HS-5 (cell line): ENCODE measurements around the gene OR10A6.

ENCODE experiments used
- DNase-seq: peaks from one replicate; pipeline ENCODE4 v3.0.0-alpha.2; 2012; ENCODE audit warnings: low read depth

Gene OR10A6, protein sequence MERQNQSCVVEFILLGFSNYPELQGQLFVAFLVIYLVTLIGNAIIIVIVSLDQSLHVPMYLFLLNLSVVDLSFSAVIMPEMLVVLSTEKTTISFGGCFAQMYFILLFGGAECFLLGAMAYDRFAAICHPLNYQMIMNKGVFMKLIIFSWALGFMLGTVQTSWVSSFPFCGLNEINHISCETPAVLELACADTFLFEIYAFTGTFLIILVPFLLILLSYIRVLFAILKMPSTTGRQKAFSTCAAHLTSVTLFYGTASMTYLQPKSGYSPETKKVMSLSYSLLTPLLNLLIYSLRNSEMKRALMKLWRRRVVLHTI

DNA sequence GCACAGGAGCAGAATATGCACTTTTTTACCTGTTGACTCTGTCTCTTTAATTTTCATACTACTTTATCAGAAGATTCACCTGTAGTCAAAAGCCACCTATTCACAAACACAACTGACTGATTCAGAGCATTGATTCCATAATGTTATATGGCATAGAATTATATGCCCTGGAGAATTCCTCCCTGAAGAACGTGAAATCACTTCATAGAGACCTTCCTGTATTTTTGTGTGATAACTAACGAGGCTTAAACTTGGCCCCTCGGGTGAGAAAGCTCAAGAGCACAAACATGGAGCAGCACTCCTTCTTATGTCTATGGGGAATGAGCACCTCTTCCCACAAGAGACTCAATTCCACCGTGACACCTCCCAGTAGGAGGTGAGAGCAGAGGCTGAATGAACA lies at the start of gene OR10A6:
Gene OR10A6 (minus strand): TSS at position 101 of the 400 bp plus-strand sequence. CDS start 2,606 bp downstream, outside the sequence.
- no peak for DNase-seq

DNA sequence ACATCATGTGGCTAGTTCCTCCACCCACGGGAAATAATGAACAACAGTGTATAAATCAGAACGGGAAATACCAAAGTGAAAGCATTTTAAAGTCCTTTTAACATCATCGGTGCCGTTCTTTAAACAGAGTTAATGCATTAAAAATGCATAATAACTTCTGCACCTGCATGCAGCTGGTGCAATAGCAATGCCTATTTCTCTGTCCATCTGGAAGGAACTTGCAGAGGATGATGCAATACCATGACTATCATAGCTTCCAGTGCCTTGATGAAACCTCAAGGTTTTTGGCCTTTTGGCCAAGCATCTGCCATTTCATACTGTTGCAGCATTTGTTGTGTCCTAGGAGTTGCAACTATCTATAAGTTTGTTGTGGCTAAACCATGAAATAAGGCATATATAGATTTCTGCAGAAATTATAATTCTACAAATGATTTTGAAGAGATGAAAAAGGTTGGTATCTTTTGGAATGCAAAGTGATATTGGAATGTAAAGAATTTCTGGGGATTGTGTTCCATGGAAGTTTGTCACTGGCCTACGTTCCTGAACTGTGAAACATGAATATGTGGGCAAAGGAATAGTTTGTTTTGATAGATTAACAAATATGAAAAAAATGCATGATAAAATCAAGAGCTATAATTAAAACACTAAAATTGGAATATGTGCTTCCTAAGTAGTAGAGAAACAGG lies 46.3 kb upstream of the OR10A6 start:
- peak; percentile 96 for DNase-seq

DNA sequence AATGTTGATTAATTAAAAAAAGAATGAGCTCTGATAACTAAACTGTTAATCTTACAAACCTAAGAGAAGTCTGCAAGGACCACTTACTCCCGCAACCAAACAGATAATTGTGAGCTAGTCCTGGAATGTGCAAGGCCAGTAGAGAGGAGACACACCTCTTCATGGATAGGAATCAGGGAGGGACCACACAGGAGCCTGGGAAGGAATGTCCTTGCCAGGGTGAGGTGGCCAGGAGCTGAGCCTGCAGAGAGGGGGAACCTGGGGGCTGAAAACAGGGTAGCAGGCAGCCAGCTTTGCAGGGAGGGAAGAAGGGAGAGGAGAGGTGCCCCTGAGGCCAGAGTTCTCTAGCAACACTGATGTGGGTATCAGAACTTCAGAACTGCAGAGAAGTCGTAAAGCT lies 43.6 kb upstream of the OR10A6 start:
- no peak for DNase-seq

DNA sequence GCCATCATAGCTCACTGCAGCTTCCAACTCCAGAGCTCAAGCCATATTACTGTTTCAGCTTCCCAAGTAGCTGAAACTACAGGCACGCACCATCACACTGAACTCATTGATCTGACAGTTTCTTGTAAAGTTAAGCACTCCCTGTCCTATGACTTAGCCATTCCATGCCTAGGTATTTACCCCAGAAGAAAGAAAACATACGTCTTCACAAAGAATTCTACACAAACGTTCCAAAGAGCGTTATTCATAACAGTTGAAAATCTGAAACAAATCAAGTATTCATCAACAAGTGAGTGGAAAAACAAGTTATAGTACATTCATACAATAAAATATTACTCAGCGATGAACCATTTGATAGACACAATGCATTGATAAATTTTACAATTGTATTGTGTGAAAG lies 41.9 kb upstream of the OR10A6 start:
- no peak for DNase-seq

DNA sequence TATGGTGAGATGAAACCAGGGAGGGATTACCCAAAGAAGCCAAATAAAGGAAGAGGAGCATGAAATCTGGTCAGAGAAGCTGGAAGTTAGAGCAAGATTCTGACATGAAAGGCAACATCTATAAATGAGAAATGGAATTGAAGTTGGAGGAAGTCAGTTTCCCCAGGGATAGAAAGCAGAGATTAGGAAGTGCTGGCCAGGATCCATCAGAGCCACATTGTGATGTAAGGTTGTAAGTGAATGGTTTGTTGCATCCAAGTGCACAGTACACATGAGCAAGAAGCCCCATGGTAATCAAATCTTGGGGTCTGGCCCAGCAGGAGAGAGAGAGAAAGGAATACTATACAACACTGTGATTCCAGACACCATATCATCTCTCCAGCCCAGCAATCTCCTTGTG lies 40.8 kb upstream of the OR10A6 start:
- no peak for DNase-seq

DNA sequence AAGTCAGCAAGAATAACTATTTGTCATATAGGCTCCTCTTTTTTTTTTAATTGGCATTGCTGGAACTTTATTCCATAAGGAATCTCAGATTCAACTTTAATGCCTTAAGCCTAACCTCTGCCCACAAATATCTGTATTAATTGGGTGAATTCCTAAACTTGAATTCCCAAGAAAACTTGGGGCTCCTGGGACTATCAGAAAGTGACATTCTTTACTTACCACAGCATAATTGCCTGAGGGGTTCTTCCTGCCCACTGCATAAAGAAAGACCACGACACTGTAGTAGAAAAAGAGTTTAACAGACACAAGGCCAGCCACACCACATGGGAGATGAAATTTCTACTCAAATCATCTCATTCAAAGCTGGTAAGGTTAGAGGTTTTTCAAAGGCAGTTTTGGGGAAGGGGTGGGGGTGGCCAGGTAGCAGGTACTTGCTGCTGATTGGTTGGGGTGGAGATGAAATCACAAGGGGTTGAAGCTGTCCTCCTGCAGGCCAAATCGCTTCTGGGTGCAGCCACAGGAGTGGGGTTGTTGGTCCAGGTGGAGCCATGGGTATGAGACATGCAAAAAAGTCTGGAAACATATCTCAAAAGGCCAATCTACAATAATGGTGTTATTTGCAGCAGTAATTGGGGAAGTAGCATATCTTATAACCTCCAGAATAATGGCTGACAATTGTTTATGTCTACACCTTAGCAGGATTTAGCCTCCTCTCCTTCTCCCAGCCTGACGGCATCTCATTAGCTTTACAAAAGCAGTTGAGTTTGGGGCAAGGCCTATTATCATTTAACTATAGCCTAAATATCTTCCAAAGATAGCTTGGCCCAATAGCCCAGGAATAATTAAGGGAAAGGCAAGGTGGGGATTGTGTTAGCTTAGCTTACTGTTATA lies 38.9 kb upstream of the OR10A6 start:
- no peak for DNase-seq

DNA sequence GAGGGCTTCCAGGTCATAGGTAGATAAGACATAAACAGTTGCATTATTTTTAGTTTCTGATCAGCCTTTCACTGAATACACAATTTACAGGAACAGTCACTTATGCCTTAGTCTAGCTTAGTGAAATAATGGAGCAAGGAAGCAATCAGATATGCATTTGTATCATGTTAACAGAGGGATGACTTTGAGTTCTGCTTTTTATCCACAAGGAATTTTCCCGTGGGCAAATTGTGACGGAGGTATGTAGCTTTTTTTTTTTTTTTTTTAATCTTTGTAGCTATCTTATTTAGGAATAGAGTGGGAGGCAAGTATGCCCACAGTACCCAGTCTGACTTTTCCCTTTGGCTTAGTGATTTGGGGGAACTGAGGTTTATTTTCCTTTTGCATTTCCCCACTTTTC lies 37.6 kb upstream of the OR10A6 start:
- DNase-seq: no peak

DNA sequence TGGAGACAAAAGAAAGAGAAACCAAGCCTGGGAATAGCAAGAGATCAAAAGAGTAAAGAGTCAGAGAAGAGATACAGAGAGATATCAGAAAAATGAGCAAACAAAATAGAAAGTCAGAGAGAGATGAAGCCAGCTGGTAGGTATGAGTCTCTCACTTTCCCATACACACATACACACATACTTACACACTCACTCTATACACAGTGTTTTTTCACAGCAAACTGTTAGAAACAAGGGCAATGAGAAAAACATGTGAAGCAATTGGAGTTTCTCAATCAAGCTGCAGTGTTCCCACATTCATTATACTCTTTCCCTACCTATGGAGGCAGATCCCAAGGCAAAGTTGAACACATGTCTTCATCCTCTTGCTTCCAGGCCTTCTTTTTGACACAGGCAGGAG lies 36.8 kb upstream of the OR10A6 start:
- DNase-seq: no peak

DNA sequence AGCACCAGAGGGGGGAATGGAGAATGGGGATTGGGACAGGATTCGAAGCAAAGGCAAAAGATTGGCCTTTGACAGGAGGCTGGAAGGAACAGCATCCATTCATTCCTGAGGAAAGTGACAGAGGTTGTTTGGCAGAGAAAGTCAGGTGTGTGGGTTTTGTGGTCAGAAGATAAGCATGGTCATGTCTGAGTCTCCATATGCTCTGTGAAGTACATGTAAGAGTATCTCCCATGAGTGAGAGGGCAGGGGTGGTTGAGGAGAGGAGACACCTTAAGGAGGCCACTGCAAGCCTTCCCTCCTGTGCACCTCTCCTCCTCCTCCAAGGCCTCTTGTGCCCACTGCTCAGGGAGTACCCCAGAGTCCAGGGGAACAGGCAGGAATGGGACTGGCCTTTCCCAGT lies 36.0 kb upstream of the OR10A6 start:
- DNase-seq: no peak

DNA sequence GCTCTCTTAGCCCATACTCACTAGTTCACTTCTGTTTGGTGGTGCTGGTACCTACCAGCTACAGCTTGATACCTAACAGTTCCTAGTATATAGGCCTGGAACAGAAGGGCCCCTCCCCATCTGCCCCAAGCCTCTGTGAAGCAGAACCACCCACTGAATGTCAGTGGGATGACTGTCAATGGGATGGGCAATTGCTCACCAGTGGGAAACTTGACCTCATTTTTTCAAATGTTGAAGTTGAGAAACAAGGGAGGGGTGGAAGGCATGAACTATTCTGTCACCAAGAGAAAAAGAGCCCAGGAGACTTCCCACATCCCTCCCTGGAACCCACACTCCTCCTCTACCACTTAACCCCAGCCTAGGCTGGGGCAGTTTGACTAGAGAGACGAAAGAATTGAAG lies 34.3 kb upstream of the OR10A6 start, which contains the start of gene NLRP10:
Gene NLRP10 (minus strand): TSS at position 62 of the 400 bp plus-strand sequence. CDS start 1,952 bp downstream, outside the sequence.
- DNase-seq: peak; percentile 80

DNA sequence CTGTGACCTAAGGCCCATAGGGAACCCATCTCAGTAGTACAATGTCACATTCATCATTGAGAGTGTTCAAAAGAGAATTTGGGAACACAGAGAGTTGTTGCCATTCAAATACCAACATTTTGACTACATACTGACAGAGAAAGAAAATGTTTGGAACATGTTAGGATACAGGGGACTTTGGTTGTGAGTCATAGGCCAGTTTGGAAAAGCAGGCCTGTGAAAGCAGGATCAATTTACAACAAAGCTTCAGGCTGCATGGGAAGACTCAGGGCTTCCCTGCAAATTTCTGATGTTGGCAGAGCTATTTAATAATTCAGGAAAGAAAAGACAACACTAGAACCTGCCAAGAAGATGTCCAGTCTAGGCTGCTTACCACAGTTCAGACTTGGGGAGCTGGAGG lies 33.8 kb upstream of the OR10A6 start:
- peak; percentile 53 for DNase-seq

DNA sequence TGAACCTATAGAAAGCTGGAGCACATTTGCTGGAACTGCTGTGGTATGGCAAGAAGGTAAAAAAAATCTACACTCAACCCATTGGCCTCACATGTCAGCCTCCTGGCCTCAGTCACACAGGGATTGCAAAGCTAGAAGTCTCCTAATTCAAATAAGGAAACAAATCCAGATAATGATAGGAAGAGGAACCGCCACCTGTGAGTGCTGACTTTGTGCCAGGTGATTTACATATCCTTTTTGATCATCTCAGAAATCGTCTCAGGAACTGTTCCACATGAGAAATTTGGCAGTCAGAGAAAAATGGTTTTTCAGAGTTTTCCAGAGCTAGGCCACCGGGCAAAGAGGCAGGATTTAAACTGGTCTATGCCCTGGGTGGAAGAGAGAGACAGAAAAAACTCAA lies 33.2 kb upstream of the OR10A6 start:
- no peak for DNase-seq

DNA sequence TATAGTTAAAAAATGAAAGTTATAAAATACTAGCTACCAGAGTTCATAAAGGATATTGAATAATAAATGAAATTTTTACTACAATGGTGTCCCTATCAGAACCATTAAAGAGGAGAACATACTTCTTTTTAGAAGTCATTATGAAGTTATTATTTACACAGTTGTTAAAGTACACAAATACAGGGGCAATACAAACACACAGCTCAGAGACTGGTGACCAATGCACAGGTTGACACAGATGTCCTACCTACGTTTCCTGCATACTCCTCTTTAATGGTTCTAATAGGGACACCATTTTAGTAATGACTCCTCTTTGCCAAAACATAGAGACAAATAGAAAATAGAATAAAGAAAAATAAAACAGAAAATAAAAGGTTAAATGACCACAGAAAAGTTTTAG lies 24.1 kb upstream of the OR10A6 start:
- DNase-seq: no peak

DNA sequence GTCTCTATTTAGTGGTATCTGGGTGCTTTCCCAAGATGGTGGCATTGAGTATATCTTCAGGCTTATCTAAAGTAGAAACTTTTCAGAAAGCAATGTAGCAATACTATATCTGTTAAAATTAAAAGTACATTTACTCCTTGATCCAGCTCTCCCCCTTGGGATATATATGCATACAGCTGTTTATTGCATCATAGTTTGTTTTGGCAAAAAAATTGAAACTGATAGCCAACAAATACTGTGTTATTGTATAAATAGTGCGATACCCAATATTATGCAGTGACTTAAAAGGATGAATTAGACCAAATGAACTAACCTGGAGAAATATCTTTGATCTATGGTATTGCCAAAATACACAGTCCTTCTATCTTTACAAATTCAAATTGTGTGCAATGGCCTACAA lies 18.9 kb upstream of the OR10A6 start:
- DNase-seq: no peak

DNA sequence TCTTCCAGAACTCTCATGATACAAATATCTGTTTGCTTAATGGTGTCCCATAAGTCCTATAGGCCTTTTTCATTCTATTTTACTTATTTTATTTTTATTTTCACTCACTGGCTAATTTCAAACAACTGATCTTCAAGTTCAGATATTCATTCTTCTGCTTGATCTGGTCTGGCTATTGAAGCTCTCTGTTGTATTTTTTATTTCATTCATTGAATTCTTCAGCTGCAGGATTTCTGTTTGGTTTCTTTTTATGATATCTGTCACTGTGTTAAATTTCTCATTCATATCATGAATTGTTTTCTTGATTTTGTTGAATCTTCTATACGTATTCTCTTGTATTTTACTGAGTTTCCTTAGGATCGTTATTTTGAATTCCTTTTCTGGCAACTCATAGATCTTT lies 13.1 kb upstream of the OR10A6 start:
- DNase-seq: no peak

DNA sequence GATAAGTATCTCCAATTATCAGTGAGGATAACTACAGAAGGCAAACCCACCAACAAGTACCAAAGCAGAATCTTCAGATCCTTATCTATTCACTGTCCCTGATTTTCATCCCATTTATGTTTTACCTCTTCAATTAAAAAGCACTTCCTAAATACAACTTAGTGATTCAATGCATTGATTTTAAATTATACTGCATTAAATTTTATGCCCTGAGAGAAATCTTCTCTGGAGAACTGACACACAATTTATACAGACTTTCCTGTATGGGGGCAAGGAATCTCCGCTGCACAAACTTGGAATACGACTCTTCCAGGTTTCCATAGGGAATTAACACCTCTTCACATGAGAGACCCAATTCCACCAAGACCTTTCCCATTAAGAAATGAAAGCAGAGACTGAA lies 10.5 kb upstream of the OR10A6 start, which contains the start of gene OR10A3:
Gene OR10A3 (minus strand): TSS at position 101 of the 400 bp plus-strand sequence. CDS start 2,188 bp downstream, outside the sequence.
- DNase-seq: no peak

DNA sequence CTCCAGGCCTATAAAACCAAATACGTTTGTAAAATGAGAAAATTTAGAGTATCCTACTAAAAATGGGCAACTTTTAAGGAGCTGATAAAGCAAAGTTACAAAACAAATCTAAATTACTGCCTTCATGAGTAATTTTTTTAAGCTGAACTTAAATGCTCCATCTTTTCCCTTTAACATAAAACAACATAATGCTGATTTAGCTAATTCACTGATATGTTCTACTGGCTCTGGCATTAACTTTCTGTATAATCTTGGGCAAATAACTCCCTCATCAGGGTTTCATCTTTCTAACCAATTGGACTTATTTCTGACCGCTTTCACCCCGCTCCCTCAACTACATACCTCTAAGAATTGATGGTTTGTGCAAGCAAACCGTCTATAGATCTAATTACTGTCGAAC lies 10.1 kb upstream of the OR10A6 start:
- no peak for DNase-seq

DNA sequence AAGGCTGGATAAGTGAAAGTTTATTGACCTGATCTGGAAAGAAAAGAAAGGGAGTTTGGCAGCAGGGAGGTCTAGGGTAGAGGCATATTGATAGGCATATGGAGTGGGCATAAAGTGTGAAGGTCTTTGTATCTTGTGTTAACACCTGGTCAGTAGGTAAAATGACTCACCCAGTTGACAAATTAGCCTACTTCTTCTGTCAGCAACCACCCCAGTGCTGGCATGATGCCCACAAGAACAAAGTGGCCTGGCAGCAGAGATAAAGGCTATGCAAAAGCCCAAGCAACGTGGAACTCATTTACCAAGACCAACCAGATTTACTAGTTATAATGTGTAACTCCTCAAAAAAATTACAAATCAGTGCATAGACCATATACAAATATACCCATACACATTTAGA lies 5.5 kb upstream of the OR10A6 start:
- no peak for DNase-seq

DNA sequence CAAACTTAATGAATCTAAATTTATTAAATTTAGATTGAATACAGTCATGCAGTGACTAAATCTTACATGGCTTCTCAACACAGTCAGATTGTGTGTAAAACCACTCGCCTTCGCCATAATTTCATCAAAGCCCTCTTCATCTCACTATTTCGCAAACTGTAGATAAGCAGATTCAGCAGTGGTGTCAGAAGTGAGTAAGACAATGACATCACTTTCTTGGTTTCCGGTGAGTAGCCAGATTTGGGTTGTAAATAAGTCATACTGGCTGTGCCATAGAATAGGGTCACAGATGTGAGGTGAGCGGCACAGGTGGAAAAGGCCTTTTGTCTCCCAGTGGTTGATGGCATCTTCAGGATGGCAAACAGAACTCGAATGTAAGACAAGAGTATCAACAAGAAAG lies 3.4 kb downstream of the OR10A6 start:
- DNase-seq: peak; percentile 34

DNA sequence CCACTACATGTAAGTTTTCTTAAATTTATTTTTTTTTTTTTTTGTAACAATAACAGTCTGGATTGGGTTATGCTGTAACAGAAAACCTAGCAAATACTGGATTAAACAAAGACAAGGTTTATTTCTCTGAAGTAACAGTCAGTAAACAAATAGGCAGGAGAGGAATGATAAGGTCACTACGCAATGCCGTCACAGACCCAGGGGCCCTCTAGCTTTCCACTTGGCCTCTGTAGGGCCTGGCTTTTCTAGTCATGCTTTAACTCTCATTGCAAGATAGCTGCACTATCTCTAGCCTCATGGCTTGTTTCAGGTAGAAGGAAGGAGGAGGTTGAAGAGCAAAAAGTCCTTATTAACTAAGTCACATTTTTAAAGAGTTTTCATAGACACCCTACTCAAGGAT lies 6.5 kb downstream of the OR10A6 start:
- no peak for DNase-seq

DNA sequence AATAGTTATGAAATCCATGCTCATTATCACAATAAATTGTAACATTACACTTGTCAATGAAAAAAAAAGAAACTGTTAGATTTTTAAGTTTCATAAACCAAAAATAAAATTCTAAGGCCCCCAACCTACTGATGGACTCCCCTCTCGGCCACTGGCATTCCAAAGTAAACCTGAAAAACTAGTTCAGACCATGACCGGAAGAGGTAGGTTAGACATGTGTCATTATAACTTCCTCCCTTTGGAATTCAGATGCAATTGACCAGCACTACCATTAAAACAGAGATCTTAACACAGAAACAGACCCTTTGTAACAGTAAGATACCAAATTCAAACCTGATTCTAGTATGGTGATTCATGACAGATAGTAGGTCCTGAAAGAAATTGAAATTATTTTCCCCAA lies 12.9 kb downstream of the OR10A6 start:
- DNase-seq: no peak

DNA sequence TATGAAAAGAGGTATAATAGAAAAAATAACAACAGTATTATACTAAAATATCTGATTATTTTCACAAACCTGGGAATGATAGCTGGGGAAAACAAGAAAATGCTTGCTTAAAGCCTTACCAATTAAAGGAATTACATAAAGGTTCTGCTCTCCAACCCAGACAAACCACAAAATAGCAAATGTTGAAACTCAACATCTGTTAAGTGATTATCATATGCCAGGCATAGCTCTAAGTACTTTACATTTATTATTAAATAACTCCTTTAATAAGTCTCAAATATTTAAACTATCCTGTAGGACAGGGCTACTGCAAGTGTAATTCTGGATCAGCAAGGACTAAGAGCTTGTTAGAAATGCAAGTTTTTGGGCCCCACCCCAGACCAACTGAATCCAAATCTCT lies 20.1 kb downstream of the OR10A6 start:
- no peak for DNase-seq
